Activated T-cell treated with anti-CD3 and anti-CD28 coated beads for 24 hours (primary cell): Measurements from ENCODE around the gene RTF2.
"Not testable (repeated sequence)": the region's sequence is repeated elsewhere in the genome, so short reads cannot be mapped to it uniquely, and the experiment has no call there.

Experiments
- DNase-seq: peaks from one replicate; pipeline ENCODE4 v3.0.0-alpha.2; 2020; ENCODE audit warnings: low read depth

RTF2 gene

GRCh38 chr20:56552911-56553629 is 84.6 kb downstream of the RTF2 start:
- no peak for DNase-seq

GRCh38 chr20:56554869-56555268 is 86.4 kb downstream of the RTF2 start:
- DNase-seq: no peak

- no peak for DNase-seq
These were observed 90.5 kb downstream of the RTF2 start for GRCh38 chr20:56558968-56559367.

- DNase-seq: not testable (repeated sequence)
These were observed 96.1 kb downstream of the RTF2 start for GRCh38 chr20:56564526-56564925.

GRCh38 chr20:56565511-56565910 is 97.1 kb downstream of the RTF2 start:
- DNase-seq: no peak

GRCh38 chr20:56566621-56567020 is 98.2 kb downstream of the RTF2 start:
- DNase-seq: no peak
